T-cell (primary cell): ENCODE results near the gene TEP1. TPM values are rescaled to one million over a fixed set of nuclear protein-coding genes. Genes with fewer than 3 reads are reported as not detected.

Experiments
- ATAC-seq, 4 experiments: fragments of 200-7000 bp in 3 of 4; fragments of 150-1000 bp in 1 of 4; cut with Tn5 transposase; replicated peaks in 1 of 4; 1 replicate in 3 of 4; 2 replicates in 1 of 4; pipeline ENCODE4 v1.10.0; 2021; ENCODE audit warnings: moderate library complexity in 3 of 4, mild to moderate bottlenecking in 2 of 4, moderate number of reproducible peaks in 1 of 4
- CTCF ChIA-PET, 2 donors: fragments of 300-600 bp; sonication (Branson Sonifier 250); formaldehyde crosslinking; loops; one replicate each; lab custom pipeline; 2022; ENCODE audit warnings: antibody characterized with exemption in 2 of 2; lab: Charles Lee
- POLR2A ChIA-PET, 2 donors: fragments of 300-600 bp; sonication (Branson Sonifier 250); formaldehyde crosslinking; loops; one replicate each; lab custom pipeline; 2022; ENCODE audit warnings: antibody characterized with exemption in 2 of 2; lab: Charles Lee
- DNase-seq, 35 experiments: peaks; one replicate each; pipeline versions ENCODE4 v3.0.0 to v3.0.0-alpha.2; 2013 to 2023
- H3K27ac ChIP-seq: one replicate; pipeline ENCODE4 v1.5.1; 2013; ENCODE audit warnings: low read length
- H3K27me3 ChIP-seq, 2 experiments: replicated peaks in 1 of 2; 1 replicate in 1 of 2; 2 replicates in 1 of 2; pipeline versions ENCODE4 v1.6.1 to v1.7.0; 2013; ENCODE audit warnings: low read length in 1 of 2, mixed read lengths in 1 of 2; ENCODE audit not compliant: control insufficient read depth in 2 of 2, insufficient read depth in 2 of 2; ENCODE audit errors: extremely low read depth in 1 of 2
- H3K36me3 ChIP-seq, 2 donors: 1 replicate in 1 of 2; 2 replicates in 1 of 2; pipeline versions ENCODE4 v1.6.1 to v1.7.0; 2013; ENCODE audit warnings: low read length in 1 of 2; ENCODE audit not compliant: control insufficient read depth in 2 of 2, insufficient read depth in 1 of 2; ENCODE audit errors: extremely low read depth in 1 of 2
- H3K4me1 ChIP-seq, 2 experiments: 1 replicate in 1 of 2; 2 replicates in 1 of 2; pipeline versions ENCODE4 v1.6.1 to v1.7.0; 2013; ENCODE audit warnings: low read length in 2 of 2, mixed read lengths in 1 of 2; ENCODE audit not compliant: insufficient read depth in 2 of 2, control insufficient read depth in 1 of 2; ENCODE audit errors: extremely low read depth in 1 of 2
- H3K4me3 ChIP-seq, 2 donors: 1 replicate in 1 of 2; 2 replicates in 1 of 2; pipeline versions ENCODE4 v1.5.1 to v1.7.0; 2013; ENCODE audit warnings: mild to moderate bottlenecking in 2 of 2, low read length in 1 of 2, moderate library complexity in 1 of 2; ENCODE audit not compliant: control insufficient read depth in 1 of 2; ENCODE audit errors: extremely low read depth in 1 of 2
- H3K9me3 ChIP-seq: 2 replicates; pipeline ENCODE4 v1.7.0; 2013
- H3K27ac Mint-ChIP-seq, 2 donors: one replicate each; pipeline ENCODE4 v1.8.0; 2020 to 2021; ENCODE audit warnings: mild to moderate bottlenecking in 2 of 2, mixed read lengths in 2 of 2
- H3K27me3 Mint-ChIP-seq, 2 donors: one replicate each; pipeline ENCODE4 v1.8.0; 2021 to 2022; ENCODE audit warnings: mixed read lengths in 2 of 2
- H3K36me3 Mint-ChIP-seq: one replicate; pipeline ENCODE4 v1.8.0; 2021; ENCODE audit warnings: mixed read lengths
- H3K4me1 Mint-ChIP-seq, 3 donors: one replicate each; pipeline ENCODE4 v1.8.0; 2020 to 2022; ENCODE audit warnings: mixed read lengths in 3 of 3, mild to moderate bottlenecking in 1 of 3
- H3K4me3 Mint-ChIP-seq, 3 donors: one replicate each; pipeline ENCODE4 v1.8.0; 2020 to 2022; ENCODE audit warnings: mild to moderate bottlenecking in 3 of 3, mixed read lengths in 3 of 3, moderate library complexity in 3 of 3
- H3K9me3 Mint-ChIP-seq, 3 donors: one replicate each; pipeline ENCODE4 v1.8.0; 2020 to 2022; ENCODE audit warnings: mixed read lengths in 3 of 3
- WGBS: methylation state at CpG from one replicate; pipeline ENCODE4 v1.1.5; 2013; ENCODE audit warnings: missing lambda C conversion rate; ENCODE audit not compliant: insufficient coverage; 5-methylcytosine and 5-hydroxymethylcytosine counted together
- total RNA-seq, 35 experiments: library from RNA in 6 of 35; stranded (reverse) in 6 of 35; fragments of 120-200 nt in 1 of 35; gene quantifications; one replicate each; pipeline versions ENCODE4 v1.2.1 to v1.2.4 and lab custom pipeline; 2013 to 2026

The TEP1 gene
- total RNA-seq, 5 donors from 2014 or later (not counting 1 experiment from before 2014, with no cell fraction given) = 38.5 to 71.5 (median 65.5) TPM

GRCh38 chr14:20317720-20318119 lies 95.6 kb downstream of the TEP1 start:
- no peaks in the 10 kb centered on the region for H3K4me1 ChIP-seq
- no peaks in the 10 kb centered on the region for H3K27me3 Mint-ChIP-seq
- DNase-seq = no peak
- CTCF ChIA-PET = interaction anchor here in 1 of 2 donors (0.7 kb wide), 1 partner anchor 218 kb away, joined by 6 read pairs; no protein-coding TSS in a partner anchor
- no peaks in the 10 kb centered on the region for H3K9me3 Mint-ChIP-seq
- H3K27ac Mint-ChIP-seq = no peak overlapping the region
- no peaks in the 10 kb centered on the region for H3K27me3 ChIP-seq
- no peak for ATAC-seq
- H3K36me3 Mint-ChIP-seq = peaks cover 34% of the 10 kb centered on the region
- no peak overlapping the region for H3K4me3 ChIP-seq
- H3K36me3 ChIP-seq = peaks cover 3 to 48% of the 10 kb centered on the region in 2 donors
- POLR2A ChIA-PET = no interaction called here
- no peaks in the 10 kb centered on the region for H3K4me1 Mint-ChIP-seq
- H3K9me3 ChIP-seq = no peaks in the 10 kb centered on the region
- H3K27ac ChIP-seq = no peak overlapping the region
- H3K4me3 Mint-ChIP-seq = no peak overlapping the region
- over 99% methylated on average over 11 of the region's 16 CpGs for WGBS

Other genes starting within 250 kb of the TEP1 start
- gene OR11G2, start 222.6 kb downstream of the TEP1 start, total RNA-seq = not detected
- not detected for gene OR11H6, start 189.8 kb downstream of the TEP1 start, total RNA-seq
- not detected for gene OR11H7, start 184.5 kb downstream of the TEP1 start, total RNA-seq
- gene OR11H4, start 174.2 kb downstream of the TEP1 start, total RNA-seq = not detected
- gene TTC5, start 107.5 kb downstream of the TEP1 start, total RNA-seq = 10 to 100 TPM; 17.4 to 24.7 (median 20.1) TPM
- gene CCNB1IP1, start 80.2 kb downstream of the TEP1 start, total RNA-seq = 10 to 100 TPM; 20.6 to 25.5 (median 23.0) TPM
- gene PARP2, start 69.9 kb downstream of the TEP1 start, total RNA-seq = 10 to 100 TPM; 14.6 to 21.8 (median 15.8) TPM
- under 1 TPM; 0.07 to 0.65 (median 0.22) TPM for gene KLHL33, start 22.7 kb upstream of the TEP1 start, total RNA-seq
- 10 to 100 TPM; 56.4 to 80.2 (median 61.5) TPM for gene OSGEP, start 41.3 kb upstream of the TEP1 start, total RNA-seq
- gene APEX1, start 41.7 kb upstream of the TEP1 start, total RNA-seq = 100 to 1,000 TPM in 4 of 5 donors, 10 to 100 TPM in 1; 92.9 to 142 (median 120) TPM
- gene PIP4P1, start 47.9 kb upstream of the TEP1 start, total RNA-seq = 10 to 100 TPM; 54.2 to 72.8 (median 57.5) TPM
- gene PNP, start 55.9 kb upstream of the TEP1 start, total RNA-seq = 10 to 100 TPM; 47.7 to 86.2 (median 77.9) TPM
- gene RNASE10, start 92.0 kb upstream of the TEP1 start, total RNA-seq = 1 to 10 TPM in 2 of 5 donors, under 1 TPM in 3; 0.36 to 1.2 (median 0.66) TPM
- not detected for gene RNASE9, start 147.5 kb upstream of the TEP1 start, total RNA-seq
- gene RNASE11, start 174.5 kb upstream of the TEP1 start, total RNA-seq = not detected
- not detected for gene RNASE12, start 177.9 kb upstream of the TEP1 start, total RNA-seq
- not detected for gene OR6S1, start 228.2 kb upstream of the TEP1 start, total RNA-seq